ENCODE measurements around the gene RAB6B.

Gene RAB6B

DNA sequence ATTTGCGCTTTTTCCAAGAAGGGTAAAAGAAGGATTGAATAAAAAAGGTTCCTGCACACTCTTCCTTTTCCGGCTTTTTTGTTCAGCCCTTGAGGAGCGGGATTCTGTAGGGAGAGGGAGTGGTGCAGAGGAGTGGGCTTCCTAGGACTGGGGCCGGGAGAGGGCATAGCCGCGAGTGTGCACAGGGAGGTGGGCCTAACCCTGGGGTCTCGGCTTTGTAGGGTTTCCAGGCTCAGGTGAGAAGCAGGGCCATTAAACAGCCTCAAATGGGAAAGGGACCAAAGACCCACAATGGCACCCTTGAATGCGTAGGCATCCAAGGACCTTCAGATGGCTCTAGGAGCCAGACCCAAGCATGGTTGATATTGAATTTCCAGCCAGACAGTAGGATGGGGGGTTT lies 35.4 kb upstream of the RAB6B start:
- no peak for DNase-seq (ENCODE audit: low spot score)
- FAIRE-seq: no peak

GRCh38 chr3:133930341-133930933 lies 34.8 kb upstream of the RAB6B start:
- DNase-seq (ENCODE audit: low spot score): peak; percentile 51
- FAIRE-seq: peak; percentile 63

DNA sequence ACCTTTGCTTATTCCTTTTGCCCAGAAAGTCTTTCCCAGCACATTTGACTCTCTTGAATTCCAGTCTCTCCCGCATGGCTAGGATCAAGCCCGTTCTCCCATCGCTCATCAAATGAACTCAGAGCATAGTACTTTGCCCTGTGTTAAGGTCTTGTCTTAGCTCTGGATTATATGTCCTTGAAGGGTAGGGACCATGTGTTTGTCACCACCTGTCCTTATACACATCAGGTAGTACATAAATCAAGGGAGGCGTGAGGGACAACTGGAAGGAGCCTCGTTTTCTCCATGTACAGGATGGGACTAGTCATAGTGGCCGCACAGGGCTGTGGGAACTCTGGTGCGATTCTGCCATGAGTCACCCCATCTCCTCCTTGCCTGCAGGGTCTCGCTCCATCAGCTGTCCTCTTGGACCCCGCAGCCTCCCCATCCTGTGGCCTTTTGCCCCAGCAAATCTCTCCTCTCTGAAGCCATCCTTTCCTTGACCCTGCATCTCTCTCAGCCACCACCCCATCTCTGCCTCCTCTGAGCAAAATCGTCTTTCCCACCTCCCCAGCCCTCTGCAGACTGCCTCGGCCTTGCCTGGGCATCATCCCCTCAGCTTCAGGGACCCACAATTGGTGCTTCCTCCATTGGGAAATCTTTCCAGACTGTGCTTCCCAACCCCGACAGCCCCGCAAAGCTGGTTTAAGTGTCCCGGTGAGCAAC lies 33.4 kb upstream of the RAB6B start:
- DNase-seq (ENCODE audit: low spot score) (no peak), FAIRE-seq (no peak)

DNA sequence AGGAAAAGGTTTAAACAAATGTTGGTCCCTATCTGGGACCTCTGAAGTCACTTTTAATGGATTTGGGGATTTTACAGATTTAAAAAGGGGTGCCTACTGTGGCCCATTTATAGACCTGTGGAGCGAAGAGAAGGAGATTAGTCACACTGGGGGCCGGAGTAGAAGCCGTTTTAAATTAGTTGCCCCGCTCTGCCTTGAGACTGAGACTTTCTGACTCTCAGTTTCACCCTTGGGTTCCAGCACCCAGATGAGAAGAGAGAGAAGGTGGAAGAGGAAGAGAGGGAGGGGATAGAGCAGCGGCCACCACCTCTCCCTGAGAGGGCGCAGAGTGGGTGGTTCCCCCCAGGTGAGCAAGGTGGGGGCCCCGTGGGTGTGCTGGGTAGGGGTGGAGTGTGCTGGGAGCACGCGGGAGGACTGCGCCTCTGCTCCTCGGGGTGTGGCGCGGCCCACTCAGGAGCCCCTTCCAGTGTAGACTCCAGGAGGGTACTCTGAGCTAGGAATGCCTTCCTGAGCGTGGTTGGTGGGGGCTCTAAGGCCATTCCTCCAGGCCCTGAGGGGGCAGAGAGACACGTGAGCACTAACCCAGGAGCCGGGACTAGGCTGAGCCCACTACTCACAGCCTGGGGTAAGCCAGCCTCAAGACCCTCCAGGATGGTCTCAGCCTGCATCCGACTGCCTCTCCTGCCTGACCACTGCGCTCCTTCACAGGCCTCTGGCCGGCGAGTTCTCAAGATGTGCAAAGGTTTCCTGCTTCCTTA lies 32.6 kb upstream of the RAB6B start:
- DNase-seq (ENCODE audit: low spot score) (no peak), FAIRE-seq (no peak)

DNA sequence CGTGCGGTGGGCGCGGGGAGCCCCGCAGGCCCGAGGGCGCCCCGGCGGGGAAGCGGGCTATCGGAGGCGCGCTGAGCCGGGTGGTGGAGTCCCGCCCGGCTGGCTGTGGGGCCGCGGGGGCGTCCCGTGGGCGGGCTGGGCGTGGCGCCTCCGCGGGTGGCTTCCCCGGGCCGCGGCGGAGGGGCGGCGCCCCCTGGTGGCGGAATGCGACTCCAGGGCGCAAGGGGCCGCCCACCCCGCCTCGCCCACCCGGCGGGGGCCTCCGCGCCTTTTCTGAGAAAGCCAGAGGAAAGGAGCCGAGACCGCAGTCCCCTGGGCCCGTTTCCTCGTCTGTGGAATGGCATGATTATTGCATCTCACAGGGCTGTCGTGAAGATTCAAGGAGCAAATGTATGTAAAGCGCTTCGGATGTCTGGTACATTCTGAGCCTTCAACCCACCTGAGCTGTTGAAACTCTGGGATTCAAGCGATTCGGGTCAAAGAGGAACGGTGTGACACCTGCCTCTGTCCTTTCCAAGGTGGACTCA lies 31.9 kb upstream of the RAB6B start:
- DNase-seq (ENCODE audit: low spot score) (no peak), FAIRE-seq (no peak)

DNA sequence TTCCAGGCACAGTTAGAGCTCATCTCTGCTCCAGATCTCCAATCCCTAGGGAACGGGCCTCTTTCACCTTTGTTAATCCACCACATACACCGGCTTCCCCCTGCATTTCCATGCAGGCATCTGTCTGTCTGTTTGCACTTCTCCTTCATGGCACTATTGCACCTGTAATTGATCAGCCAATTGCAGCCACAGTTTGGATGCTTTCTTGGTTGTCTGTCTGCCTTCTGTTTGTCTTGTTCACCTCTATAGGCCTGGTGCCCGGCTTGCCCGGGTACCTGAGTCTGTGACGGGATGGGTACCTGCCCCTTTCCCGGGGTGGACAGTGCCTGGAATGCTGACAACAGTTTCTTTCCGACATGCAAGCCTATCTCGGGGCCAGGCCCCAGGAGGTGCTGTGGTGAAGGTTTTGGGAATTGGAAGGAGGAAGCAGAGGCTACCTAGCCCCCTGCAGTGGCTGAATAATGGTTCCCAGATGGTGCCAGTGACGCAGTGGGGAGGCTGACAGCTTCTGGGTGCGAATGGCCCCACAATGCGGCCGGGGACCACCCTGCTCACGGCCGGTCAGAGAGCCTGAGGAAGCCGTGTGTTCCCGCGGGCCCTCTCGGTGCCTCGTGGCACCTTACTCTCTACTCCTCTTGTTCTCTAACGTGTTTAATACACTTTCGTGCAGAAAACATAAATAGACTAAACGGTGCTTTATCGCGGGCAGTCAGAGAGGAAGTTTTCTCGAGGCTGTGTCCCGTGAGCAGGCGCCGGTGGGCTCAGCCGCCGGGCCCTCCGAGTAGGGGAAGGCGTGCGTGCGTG lies 31.3 kb upstream of the RAB6B start:
- DNase-seq (ENCODE audit: low spot score): no peak
- no peak for FAIRE-seq

GRCh38 chr3:133925960-133926735 lies 30.5 kb upstream of the RAB6B start:
- FAIRE-seq (no peak), DNase-seq (ENCODE audit: low spot score) (no peak)

DNA sequence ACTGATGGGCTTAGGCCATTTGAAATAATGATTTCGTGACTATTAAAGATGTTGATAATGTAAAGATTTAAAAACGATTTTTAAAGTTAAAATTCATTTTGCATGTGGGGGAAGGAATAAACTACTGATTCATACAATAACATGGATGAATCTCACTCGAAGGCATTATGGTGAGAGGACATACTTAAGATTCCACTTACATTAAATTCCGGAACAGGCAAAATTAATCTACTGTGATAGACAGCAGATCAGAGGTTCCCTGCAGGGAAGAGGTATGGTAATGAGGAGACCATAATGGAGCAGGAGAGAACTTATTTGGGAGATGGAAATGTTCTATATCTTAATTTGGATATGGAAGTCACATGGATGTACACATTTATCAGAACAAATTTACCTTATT lies 28.4 kb upstream of the RAB6B start:
- peak; percentile 5 for FAIRE-seq
- no peak for DNase-seq (ENCODE audit: low spot score)

DNA sequence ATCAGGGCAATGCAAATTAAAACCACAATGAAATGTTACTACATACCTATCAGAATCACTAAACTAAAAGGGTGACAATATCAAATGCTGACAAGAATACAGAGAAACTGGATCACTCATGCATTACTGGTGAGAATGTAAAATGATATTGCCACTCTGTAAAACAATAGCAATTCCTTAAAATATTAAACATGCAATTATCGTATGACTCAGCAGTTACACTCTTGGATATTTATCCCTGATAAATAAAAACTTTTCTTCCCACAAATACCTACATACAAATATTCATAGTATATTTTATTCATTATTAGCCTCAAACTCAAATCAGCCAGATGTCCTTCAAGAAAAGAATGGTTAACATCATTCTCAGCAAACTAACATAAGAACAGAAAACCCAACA lies 25.9 kb upstream of the RAB6B start:
- DNase-seq (ENCODE audit: low spot score): no peak
- no peak for FAIRE-seq

DNA sequence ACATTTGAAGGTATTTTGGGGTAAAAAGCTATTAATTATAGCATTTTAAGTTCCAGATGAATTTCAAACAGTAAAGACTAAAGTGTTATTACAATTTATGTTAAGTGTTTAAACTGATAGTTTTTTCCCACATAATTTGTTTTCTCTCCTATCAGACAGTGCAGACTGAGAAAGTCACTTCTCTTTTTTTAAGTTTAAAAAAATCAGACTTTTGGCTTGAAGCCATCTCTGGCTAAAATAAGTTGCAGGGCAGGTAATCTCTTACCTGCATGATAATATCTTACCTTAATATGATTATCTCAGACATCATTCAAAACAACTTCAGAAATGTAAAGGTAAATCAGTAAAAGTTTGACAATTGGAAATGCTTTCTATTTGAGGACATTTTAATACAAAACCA lies 21.5 kb upstream of the RAB6B start:
- FAIRE-seq (no peak), DNase-seq (ENCODE audit: low spot score) (no peak)

GRCh38 chr3:133915685-133916658 lies 20.3 kb upstream of the RAB6B start:
- FAIRE-seq (no peak), DNase-seq (ENCODE audit: low spot score) (peak; percentile 18)

DNA sequence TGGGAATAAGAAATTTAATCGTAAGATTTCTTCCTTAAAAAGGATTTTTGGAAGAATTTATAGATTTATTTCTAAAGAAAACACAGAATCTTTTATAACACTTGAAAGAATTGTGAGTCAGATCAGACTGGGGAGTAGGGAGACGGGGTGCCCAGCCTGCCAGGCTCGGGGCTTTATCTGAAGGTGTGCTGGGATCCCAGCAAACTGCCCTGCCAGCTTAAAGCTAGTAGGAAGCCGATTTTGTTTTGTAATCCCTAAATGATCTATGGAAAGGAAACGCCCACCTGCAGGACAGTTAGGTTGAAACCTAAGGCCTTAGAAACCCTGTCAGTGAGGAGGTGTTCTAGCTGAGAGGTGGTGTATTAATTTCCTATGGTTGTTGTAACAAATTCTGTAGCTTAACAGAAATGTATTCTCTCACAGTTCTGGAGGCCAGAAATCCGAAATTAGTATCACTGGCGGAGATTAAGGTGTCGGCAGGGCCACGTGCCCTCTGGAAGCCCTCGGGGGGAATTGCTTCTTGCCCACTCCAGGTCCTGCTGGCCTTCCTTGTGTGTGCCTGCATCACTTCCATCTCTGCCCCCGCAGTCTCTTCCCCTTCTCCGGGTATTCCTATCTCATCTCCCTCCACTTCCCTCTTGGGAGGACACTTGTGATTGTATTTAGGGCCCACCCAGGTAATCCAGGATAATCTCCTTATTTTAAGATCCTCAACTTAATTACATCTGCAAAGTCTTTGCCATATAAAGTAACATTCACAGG lies 19.3 kb upstream of the RAB6B start:
- FAIRE-seq: no peak
- no peak for DNase-seq (ENCODE audit: low spot score)

DNA sequence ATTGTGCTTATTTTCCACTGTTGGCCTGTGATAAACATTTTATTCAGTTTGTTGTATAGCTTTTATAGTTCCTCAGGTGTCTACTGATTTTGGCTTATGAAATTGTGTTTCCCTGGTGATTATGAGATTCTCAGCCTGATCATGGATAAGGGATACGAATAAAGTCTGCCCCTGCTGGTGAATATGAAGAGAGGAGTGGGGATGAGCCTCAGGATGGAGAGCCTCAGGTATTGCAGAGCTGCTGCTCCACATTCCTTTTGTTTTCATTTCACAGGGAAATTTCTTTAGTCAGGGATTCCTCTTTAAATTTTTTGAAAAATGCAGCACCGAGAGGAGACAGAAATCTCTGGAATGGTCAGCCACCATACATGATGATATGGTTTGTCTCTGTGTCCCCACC lies 14.7 kb upstream of the RAB6B start:
- no peak for DNase-seq (ENCODE audit: low spot score)
- no peak for FAIRE-seq

- no peak for FAIRE-seq
- no peak for DNase-seq (ENCODE audit: low spot score)
Measured at GRCh38 chr3:133905376-133905775, 9.7 kb upstream of the RAB6B start.

DNA sequence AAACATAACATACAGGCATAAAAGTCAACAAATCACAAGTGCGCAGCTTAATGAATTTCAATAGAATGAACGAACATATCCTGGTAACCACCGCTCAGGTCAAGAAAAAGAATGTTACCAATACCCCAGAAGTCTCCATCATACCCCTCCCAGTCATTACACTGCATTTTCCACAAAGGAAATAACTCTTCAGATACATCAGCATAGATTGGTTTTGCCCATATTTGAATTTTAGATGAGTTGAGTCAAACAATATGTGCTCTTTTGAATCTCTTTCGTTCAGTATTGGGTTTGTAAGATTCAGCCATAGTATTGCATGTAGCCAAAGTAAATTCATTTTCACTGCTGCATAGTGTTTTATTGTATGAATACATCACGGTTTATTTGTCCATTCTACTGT lies 6.2 kb upstream of the RAB6B start:
- no peak for DNase-seq (ENCODE audit: low spot score)
- no peak for FAIRE-seq

DNA sequence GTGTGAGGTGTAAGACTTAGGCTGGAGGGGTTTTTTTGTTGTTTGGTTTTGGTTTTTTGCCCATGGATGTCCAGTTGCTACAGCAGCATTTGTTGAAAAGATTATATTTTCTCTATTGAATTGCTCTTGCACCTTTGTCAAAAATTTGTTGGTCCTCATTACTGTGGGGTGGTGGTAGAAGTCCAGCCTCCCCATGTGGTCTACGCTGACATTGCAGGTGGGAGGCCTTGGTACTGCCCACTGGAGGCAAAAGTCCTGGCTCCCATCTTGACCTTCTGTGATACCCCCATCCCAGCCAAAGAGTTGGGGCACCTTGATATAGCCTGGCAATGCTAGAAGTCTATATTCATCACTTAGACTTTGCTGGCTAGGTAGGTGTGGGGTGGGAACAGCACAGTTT lies 5.4 kb upstream of the RAB6B start:
- no peak for FAIRE-seq

DNA sequence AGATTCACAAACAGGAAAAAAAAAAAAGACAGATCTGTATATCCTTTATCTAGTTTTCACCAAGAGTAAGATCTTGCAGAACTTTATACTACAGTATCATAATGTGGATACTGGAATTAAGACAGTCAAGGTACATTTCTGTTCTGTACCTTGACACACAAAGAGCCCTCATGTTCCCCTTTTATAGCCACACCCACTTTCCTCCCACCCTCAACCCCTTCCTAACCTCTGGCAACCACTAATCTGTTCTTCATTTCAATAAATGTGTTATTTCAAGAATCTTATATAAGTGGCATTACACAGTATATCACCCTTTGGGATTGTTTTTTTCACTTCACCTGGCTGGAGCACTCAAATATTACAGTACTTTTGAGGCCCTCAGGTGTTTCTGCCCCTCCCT lies 3.6 kb upstream of the RAB6B start:
- FAIRE-seq (no peak), DNase-seq (ENCODE audit: low spot score) (no peak)

More for the DNA sequence above, 5.4 kb upstream of the RAB6B start:
- no peak for DNase-seq (ENCODE audit: low spot score)

DNA sequence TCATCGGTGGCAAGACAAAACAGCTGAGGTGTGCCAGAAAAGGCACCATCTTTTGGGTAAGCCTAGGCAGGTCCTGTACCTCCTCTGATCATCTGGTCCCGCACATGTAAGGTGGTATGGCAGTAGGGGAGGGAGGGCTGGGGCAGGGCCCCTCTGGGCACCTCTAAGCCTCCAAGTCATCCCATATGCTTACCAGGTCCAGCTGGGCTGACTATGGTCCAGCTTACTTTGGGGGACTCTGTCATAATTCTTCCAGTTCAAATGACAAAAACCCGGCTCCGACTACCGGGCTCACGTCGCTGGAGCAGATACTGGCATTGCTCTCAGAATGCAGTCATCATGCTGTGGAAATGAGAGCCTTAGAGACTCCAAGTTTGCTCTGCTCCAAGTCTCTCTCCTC lies 1.9 kb upstream of the RAB6B start:
- FAIRE-seq (no peak), DNase-seq (ENCODE audit: low spot score) (no peak)

All from RCC 7860 (cell line).